ENCODE results near the gene TUBGCP6. TPM values are rescaled to one million over a fixed set of nuclear protein-coding genes. Genes with fewer than 3 reads are reported as not detected.

The TUBGCP6 gene
- total RNA-seq, 2 donors from 2014 or later, result 20.4 to 22.0 TPM

DNA sequence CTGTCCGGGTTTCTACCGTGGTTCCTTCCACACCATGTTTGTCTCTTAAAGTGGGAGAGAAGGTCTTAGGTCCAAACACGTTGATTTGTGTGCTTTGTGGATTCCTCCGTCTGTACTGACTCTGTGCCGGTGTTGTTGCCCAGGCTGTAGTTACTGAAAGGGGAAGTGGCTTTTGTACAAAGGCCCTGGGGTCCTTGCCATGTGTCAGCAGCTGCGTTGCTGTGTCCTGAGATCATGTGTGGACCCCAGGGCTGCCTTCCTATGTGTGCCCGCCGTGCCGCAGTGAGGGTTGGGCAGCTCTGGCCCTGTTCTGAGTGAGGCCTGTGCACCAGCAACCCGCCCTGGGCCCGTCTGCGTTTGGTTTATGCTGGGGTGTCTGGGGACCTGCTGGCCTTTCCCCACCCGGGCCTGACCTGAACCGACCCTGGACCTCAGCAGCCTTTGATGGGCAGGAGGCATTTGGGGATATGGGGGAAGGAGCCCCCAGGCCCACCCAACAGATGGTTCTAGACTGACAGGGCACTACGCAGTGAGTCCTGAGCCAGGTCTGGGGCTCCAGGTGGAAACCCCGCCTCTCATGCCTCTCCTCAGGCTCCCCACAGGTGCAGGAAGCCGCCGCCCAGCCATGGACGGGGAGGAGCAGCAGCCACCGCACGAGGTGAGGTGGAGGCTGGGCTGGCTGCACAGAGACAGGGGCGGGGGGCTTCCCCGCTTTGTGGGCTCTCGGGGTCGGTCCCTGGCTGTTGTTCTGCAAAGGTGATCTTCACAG lies 52.2 kb downstream of the TUBGCP6 start:
- no peak for ATAC-seq
- no peak for DNase-seq
- intact Hi-C loops (cut with DNase I), result no loop called here

DNA sequence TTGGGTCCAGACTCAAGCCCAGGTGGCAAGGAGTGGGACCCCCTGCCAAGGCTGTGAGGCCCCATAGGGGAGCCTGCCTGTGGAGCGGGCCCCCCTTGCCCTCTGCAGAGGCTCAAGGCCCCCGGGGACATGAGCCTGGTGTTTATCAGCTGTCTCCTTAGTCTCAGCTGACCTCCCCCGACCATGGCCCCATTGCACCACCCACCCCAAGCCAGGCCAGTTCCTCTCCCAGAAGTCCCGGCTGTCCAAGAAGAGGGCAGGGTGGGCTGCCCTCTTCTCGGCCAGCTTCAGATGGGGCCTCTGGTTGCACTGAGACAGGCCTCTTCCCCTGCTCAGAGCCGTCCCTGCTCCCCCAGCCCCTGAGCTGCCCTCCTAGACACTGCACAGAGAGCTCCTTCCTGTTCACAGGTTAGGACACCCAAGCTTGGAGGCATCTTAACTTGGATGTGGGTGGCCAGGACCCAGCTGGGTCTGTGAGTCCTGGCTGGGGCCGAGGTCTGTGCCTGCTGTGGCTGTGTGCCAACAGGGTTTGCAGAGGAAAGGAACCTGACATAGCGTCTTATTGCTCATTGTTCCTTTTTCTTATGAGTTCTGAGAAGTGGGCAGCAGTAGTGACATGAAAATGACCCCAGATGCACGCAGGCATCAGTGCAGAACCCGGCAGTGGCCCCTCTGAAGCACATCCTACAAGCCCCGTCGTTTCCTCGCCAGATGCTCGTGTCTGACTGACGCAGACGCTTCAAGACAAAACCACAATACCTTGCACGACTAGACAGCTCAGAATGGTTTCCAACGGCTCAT lies 53.7 kb downstream of the TUBGCP6 start:
- intact Hi-C loops (cut with DNase I), result no loop called here
- peak; percentile 1 to 20 for ATAC-seq
- DNase-seq, result peak; percentile 56

DNA sequence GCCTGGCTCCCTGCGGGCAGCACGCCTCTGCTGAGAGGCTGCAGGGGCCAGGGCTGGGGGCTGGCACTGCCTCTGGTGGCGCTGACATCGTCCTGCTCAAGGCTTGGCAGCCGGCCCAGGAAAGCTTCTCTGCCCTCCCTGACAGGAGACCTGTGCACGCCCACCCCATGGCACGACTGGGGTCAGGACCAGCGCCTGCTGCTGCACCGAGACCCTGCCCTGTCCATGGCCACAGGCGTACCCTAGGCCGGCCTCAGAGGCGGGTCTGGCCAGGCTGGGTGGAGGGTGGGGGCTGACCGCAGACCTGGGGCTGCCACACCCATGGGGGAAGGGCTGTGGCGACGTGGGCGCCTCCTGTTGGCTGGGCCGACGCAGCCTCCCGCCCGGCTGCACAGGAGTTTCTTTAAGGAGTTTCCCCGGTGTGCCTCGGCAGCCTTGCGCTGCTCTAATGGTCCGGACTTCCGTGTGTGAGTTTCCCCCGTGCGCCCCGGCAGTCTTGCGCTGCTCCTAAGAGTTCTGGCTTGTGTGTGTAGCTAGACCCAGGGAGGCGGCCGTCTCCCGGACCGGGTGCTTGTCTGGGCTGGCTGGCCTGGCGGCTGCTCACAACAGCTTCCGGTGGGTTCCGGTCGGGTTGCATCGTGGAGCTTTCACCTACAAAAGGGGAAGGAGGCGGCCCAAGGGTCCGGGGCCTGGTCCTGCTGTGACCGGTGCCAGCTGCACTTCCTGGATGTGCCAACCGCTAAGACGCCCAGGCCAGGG lies 54.5 kb downstream of the TUBGCP6 start:
- peak; percentile 61 to 73 for ATAC-seq
- DNase-seq, result peak; percentile 88
- intact Hi-C loops (cut with DNase I), result no loop called here

DNA sequence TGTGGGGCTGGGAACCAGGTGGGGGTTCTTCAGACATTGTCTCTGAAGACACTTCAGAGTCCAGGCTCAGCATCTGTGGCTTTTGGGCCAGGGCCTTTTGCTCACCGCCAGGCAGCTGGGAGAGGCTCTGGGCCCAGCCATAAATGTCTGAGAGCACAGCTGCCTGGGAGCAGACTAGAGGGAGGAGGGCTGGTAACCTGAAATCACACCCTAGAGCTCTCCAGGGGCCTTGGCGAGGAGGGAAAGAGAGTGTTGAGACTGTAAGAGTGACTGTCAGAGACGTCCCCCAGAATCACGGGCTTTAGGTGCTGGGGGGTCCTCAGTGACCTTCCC lies 55.0 kb downstream of the TUBGCP6 start:
- intact Hi-C loops (cut with DNase I), result no loop called here
- ATAC-seq (peak; percentile 1 to 11), DNase-seq (no peak)

DNA sequence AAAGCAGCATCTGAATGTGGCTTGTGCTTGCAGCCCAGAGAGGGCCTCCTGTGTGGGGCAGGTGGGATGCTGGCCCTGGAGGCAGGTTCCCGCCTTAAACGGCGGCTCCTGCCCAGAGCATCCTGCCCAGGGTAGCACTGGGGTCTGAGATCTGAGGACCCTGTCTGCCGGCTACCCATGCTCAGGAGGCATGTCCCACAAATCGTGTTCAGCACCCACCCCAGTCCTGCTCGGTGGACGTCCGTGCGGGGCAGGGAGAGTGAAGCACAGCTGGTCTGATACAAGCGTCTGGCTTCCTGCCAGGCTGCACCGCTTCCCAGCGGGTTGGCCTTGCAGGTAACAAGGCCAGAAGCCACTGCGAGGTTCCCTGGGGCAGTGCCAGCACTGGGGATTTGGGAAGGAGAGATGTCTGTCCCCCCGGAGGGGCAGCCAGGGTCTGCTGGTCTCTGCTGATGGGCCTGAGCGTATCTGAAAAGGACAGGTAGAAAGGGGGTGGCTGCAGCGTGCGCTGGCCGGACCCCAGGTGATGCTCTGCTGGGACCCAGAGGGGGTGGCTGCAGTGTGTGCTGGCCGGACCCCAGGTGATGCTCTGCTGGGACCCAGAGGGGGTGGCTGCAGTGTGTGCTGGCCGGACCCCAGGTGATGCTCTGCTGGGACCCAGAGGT lies 55.5 kb downstream of the TUBGCP6 start:
- ATAC-seq, result no peak
- intact Hi-C loops (cut with DNase I), result no loop called here
- DNase-seq, result peak; percentile 56

DNA sequence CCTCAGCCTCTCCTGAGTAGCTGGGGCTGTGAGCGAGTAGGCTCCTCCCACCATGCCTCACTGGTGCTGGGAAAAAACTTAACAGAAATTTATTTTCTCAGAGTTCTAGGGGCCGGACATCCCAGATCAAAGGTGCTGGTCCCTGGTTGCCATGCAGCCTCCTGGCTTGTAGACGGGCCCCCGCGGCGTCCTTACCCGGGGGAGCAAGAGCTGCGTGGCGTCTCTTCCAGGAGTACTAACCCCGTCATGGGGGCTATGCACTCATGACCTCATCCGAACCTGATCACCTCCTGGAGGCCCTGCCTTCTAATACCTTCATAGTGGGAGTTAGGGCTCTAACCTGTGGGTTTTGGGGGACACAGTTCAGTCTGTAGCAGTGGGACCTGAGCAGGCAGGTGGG lies 56.5 kb downstream of the TUBGCP6 start:
- DNase-seq, result no peak
- intact Hi-C loops (cut with DNase I), result no loop called here
- no peak for ATAC-seq

DNA sequence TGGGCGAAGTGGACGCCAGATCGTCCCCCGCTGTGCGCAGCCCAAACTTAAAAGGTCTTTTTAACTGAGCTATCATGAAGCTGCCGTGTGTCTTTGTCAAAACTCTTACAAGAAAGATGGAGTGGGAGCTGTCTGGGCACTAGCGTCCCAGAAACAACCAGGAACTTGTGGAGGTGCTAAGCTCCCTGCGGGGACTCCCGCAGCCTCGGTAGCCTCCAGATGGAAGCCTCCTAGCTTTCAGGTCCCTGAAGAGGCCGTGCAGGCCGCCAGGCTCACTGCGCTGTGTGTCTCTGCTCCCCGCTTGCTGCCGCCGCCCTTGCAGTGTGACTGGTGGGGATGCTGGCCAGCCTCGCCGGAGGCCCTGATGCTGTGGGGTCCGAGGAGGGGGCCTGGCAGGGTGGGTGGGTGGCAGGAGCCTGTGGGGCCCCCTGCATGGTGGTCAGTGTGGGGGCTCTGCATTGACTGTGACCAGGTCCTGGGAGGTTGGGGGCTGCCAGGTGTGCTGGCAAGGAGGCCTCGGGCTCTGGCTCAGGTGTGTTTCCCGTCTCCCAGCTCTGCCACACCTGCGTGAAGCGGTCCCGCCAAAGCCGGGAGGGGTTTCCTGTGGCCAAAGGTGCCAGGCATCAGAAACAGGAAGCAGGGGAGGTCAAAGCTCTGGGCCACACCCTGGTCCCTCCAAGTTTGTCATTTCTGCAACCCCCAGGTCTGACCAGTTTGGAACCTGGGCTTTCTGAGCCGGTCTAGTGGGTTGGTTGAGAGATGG lies 57.9 kb downstream of the TUBGCP6 start:
- ATAC-seq, result no peak
- peak; percentile 29 for DNase-seq
- intact Hi-C loops (cut with DNase I), result no loop called here

DNA sequence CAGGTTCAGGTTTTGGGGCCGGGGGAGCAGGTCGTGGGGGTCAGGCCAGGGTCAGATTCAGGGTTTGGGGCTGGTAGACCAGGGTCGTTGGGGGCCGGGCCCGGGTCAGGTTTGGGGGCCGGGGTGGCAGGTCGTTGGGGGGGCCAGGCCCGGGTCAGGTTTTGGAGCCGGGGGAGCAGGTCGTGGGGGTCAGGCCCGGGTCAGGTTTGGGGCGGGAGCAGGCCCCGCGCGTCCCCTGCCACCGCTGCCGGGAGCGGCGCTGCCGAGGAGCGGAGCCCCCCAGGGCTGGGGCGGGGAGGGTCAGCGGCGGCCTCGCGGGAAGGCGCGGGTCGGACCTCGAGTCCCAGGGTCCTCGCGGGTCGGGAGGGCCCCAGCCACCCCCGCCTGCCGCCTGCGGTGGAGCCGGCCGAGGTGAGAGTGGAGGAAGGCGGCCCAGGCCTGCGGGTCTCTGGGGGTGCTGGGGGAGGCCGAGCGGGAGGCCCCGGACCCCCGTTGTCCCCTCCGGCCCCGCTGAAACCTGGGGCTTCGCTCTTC lies 58.6 kb downstream of the TUBGCP6 start:
- intact Hi-C loops (cut with DNase I), result no loop called here
- ATAC-seq, result no peak
- DNase-seq, result peak; percentile 38

DNA sequence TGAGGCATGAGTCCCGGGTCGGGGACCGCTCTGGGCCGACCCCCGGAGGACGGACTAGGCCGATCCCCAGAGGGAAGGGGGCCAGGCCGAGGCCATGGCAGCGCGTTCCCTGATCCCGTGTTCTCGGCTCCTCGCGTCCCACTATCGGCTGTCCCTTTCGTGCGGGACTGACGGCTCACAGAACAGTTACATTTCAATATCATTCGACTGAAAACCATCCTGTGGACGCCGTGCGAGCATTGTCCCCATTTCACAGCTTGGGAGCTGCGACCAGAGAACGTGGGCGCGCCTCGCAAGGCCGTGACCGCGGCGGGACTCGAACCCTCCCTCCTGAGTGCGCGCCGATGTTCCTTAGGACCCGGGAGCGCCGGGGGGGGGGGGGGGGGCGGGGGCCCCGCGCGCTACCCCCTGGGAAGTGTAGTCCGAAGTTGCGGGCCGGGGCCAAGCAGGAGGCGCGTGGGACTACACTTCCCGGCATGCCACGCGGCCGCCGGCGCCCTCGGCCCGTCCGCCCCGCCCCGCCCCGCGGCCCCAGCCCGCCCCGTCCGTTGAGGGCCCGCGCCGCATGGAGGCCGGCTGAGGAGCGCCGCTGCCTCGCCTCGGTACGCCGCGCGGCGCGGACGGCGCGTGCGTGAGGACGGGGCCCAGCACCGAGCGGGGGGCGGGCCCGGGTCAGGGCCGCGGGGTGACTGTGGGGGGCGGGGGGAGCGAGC lies 59.3 kb downstream of the TUBGCP6 start, which contains the start of gene TRABD:
Gene TRABD, plus strand, starts transcription at position 539 of the 713 bp plus-strand sequence. CDS start 7,148 bp downstream, outside the sequence.
- peak; percentile 91 for DNase-seq
- intact Hi-C loops (cut with DNase I), result no loop called here

DNA sequence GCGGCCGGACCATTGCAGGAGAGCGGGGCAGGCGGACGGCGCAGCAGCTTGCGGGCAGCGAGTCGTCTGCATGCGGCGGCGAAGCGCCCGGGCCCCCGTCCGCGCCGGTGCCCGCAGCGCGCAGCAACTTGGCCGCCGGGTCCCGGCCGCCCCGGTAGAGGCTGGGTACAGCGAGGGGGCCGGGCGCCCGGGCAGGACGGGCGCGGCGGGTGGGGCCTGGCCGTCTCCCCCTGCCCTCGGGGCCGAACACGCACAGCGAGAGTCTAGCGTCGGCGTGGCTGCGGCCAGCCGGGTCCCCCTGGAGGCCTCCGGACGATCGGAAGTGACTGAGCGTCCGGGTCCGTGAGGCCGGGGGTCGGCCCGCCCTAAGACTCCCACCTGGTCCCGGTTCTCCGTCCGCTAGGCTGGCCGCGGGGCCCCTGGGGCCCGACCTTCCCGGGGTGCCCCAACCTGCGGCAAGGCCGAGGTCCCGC lies 59.9 kb downstream of the TUBGCP6 start:
- intact Hi-C loops (cut with DNase I), result no loop called here
- DNase-seq (peak; percentile 41), ATAC-seq (peak; percentile 1 to 2)

More for the DNA sequence above, 59.3 kb downstream of the TUBGCP6 start, which contains the start of gene TRABD:
- ATAC-seq, result peak; percentile 79 to 81

DNA sequence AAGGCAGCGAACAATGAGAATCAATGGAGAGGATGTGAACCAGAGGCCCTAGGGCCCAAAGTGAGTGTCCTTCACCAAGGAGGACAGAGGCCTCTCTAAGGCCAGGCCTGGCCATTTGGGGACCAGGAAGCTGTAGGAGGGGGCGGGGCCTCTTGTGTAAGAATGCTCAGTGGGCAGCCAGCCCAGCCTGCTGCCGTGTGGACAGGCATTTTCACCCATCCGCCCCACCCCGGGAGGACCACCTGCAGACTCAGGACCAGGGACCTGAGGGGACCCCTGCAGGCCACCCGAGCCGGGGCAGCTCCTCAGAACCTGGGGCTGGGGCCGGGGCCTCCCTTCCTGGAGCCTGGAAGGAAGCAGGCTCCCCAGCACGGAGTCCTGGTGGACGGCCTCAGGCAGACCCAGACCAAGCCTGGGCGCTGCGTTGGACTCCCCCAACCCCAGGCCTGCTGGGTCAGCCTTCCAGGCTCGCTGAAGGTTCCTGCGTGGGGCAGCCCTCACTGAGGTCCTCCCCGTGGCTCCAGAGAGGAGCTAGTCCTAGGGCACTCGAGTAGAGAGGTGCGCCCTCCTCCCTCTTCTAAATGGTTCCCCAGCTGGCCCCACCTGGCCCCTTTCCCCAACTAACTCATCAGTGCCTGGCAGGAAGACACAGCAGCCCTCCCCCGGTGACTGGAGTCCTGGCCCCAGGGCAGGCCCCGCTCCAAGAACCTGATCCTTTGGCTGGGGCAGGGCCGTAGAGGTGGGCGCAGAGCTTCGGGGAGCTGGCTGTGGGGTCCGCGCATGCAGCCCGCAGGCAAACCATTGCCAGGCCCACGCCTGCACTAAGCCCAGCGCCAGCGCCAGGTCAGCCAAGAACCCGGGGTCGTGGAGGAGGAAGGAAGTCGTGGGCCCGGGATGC lies 60.6 kb downstream of the TUBGCP6 start:
- DNase-seq, result peak; percentile 88
- intact Hi-C loops (cut with DNase I), result no loop called here
- ATAC-seq, result peak; percentile 40 to 44

DNA sequence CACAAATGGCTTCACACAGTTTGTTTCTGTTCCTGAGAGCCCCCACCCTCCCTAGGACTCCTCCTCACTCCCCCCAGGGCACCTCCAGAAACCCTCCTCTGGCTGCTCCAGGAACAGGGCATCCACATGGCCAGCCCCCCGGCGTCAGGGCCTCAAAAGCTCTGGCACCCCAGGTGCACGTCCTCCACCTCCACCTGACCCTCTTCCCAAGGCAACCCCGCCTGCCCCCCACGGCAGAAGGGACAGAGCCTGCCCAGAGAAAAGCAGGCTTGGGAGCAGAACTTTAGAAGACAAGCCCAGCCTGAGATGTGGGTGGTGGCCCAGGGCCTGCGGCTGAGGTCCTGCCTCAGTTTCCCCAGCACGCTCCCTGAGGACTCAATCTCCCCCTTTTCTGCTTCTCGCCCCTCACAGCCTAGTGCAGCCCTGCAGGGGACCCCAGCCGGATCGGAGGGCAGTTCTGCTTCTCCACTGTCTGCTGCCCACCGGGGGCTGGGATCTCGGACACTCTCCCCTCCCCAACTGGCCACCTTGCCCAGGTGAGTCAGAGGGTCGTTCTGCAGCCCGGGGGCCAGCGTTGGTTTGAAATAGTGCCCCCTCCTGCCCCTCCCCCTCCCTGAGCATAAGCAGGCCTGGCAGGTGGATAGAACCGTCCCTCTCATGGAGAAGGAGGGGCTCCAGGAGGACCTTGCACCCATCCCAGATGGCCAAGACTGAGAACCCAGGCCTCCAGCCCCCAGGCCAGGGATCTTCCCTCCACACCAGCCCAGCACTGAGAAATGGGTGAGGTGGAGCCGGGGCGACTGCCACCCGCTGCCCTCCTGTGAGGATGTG lies 61.5 kb downstream of the TUBGCP6 start:
- no peak for DNase-seq
- intact Hi-C loops (cut with DNase I), result no loop called here
- ATAC-seq, result no peak

DNA sequence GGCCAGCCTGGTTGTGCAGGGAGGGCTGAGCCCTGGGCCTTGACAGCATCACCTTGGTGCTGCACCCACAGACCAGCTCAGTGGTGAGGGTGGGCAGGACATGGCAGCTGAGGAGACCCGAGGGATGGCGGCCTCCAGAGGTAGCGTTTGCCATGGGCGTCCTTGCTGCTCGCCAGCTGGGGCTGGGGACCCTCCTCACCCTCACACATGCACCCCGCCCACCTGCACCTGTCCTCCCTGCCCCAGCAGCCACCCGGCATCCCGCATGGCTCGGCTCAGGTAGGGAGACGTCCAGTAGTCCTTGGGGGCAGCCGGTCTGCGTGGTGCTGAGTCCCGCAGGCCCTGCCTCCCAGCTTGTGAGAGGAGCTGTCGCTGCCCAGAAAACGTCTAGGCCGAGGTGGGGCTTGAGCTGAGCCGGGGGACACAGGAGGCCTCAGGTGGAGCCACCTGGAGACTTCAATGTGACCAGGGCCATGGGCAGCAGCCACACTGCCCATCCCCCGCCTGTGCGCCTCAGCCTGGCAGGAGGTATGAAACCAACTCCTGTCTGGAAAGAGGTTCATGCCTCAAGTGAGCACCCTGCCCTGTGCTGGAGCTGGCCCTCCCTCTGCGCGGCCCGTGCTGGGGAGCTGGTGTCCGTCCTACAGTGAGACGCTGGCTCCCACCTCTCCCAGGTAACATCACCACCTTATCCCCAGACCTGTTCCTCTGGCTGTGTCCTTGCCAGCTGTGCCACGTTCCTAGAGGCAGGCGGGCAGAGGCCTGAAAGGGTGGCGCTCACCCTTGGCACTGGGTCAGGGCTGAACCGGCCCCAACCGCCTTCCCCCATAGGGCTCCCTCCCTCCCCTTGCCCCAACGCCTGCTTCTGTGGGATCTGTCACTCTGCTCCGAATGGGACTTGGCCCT lies 62.4 kb downstream of the TUBGCP6 start:
- DNase-seq (no peak), ATAC-seq (no peak)
- intact Hi-C loops (cut with DNase I), result no loop called here

DNA sequence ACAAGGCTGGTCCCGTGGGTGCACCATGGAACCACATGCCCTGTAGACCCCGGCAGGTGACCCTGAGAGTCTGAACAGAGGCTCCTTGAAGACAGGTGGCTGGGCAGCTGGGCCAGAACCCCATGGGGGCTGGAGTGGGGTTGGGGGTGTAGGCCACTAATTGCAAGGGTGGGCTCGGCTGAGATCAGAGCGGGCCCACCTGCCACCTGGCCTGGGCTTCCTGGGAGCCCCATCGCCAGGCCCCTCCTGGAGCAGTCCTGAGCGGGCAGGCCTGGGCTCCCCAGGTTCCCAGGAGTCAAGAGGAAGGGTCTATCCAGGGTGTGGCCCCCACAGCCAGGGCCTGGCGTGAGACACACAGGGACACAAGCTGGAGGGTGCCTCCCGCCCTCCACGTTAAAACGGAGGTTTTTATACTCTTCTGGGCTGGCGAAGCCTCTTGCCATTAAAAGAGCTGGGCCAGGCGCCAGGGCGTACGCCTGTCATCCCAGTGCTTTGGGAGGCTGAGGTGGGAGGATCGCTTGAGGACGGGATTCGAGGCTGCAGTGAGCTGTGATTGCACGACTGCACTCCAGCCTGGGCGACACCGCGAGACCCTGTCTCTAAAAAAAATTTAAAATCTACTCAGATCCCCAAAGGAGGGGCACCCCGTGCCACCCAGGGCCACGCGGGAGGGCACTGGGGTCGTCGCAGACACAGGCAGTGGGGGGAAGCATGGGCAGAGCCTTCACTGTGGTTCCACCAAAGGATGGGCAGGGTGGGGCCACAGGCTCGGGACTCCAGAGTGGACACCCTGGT lies 63.9 kb downstream of the TUBGCP6 start:
- peak; percentile 19 for DNase-seq
- intact Hi-C loops (cut with DNase I), result no loop called here
- ATAC-seq, result no peak

All from left cardiac atrium (tissue), 4 donors.